ACC112 (cell line): ENCODE results near the gene DIAPH3.

Source experiments
- H2AFZ ChIP-seq: fragments of 200-600 bp; sonication (generic); one replicate; pipeline ENCODE4 v1.6.0; 2017; ENCODE audit warnings: antibody characterized with exemption, low read length; ENCODE audit not compliant: unreplicated experiment
- H3K27ac ChIP-seq: fragments of 200-600 bp; sonication (generic); 2 replicates; pipeline ENCODE4 v1.5.1; 2014; ENCODE audit warnings: low read depth, mild to moderate bottlenecking, antibody characterized with exemption, low read length, moderate library complexity
- H3K27me3 ChIP-seq: fragments of 200-600 bp; sonication (generic); 2 replicates; pipeline ENCODE4 v1.6.1; 2014; ENCODE audit warnings: mild to moderate bottlenecking, antibody characterized with exemption, low read length, moderate library complexity, mixed read lengths; ENCODE audit not compliant: insufficient read depth
- H3K36me3 ChIP-seq: fragments of 200-600 bp; sonication (generic); 2 replicates; pipeline ENCODE4 v1.6.1; 2016; ENCODE audit warnings: mild to moderate bottlenecking, antibody characterized with exemption, low read length, moderate library complexity, mixed read lengths; ENCODE audit not compliant: insufficient read depth
- H3K4me1 ChIP-seq: fragments of 200-600 bp; sonication (generic); one replicate; pipeline ENCODE4 v1.6.1; 2016; ENCODE audit warnings: low read length, mixed read lengths; ENCODE audit not compliant: insufficient read depth, unreplicated experiment, control insufficient read depth
- H3K4me3 ChIP-seq: fragments of 200-600 bp; sonication (generic); 2 replicates; pipeline ENCODE4 v1.5.1; 2014; ENCODE audit warnings: mild to moderate bottlenecking, low read depth, low read length
- H3K79me2 ChIP-seq: fragments of 200-600 bp; sonication (generic); one replicate; pipeline ENCODE4 v1.6.0; 2016; ENCODE audit warnings: low read length; ENCODE audit not compliant: control insufficient read depth, unreplicated experiment, insufficient read depth

Gene DIAPH3

DNA sequence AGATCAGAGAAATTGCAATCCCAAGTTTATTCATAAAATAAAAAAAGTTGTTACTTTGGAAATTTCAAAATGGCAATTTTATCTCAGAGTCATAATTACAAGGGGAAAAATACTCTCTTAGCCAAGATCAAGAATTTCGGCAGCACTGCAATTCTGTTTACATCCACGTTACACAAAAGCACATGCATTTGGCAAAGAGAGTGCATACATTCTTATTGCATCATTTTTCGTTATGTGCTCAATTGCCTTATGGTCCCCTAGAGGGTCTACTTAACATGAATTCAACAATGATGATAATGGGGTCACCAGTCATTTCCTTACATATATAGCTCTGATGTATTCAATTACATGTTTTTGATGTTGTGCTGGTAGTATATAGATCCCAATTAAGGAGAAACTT lies 498.0 kb downstream of the DIAPH3 start:
- Histone ChIP-seq H3K4me3 (no peak overlapping the region), H3K27ac (no peak overlapping the region), H3K79me2 (no peaks in the 10 kb centered on the region), H3K4me1 (no peaks in the 10 kb centered on the region), H3K27me3 (no peaks in the 10 kb centered on the region), H2AFZ (no peak overlapping the region), H3K36me3 (no peaks in the 10 kb centered on the region)

DNA sequence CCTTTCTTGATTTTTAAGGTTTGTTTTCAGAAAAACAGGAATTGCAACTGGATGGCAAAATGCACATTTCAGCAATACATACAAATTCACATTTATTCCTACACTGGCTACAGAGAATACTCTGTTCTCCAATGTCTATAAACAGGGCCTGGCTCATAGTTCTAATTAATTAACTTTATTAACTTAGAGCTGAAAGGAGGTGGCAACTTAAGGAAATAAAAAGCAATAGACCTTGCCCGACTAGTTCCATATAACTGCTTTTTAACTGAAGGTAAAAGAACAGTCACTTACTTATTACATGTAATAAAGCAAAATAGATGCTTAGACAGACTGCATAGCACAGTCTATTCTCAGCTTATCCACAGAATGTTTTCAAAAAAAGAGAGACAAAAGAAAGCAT lies 498.5 kb downstream of the DIAPH3 start:
- Histone ChIP-seq H3K27me3 (no peaks in the 10 kb centered on the region), H2AFZ (no peak overlapping the region), H3K36me3 (no peaks in the 10 kb centered on the region), H3K27ac (no peak overlapping the region), H3K4me3 (no peak overlapping the region), H3K79me2 (no peaks in the 10 kb centered on the region), H3K4me1 (no peaks in the 10 kb centered on the region)

DNA sequence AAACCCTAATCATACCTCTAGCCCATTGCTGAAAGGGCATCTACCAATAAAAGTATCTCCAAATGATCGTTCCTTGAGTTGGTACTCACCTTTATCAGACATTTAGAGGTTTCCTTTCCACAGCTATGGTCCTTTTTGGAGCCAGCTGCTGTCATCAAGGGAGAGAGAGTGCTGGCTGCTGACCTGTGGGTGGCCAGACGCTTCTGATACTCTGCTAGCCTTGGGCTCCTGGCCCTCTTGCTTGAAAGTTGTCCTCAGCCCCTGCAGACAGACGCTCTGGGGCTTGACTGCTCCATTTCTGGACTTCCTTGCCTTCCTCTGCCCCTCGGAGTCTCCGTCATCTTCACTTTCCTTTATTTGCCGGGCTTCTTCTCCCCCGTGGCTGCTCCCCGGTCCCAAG lies 499.1 kb downstream of the DIAPH3 start:
- Histone ChIP-seq H3K4me3 (no peak overlapping the region), H3K36me3 (no peaks in the 10 kb centered on the region), H3K79me2 (no peaks in the 10 kb centered on the region), H3K27ac (no peak overlapping the region), H3K27me3 (no peaks in the 10 kb centered on the region), H2AFZ (no peak overlapping the region), H3K4me1 (no peaks in the 10 kb centered on the region)

DNA sequence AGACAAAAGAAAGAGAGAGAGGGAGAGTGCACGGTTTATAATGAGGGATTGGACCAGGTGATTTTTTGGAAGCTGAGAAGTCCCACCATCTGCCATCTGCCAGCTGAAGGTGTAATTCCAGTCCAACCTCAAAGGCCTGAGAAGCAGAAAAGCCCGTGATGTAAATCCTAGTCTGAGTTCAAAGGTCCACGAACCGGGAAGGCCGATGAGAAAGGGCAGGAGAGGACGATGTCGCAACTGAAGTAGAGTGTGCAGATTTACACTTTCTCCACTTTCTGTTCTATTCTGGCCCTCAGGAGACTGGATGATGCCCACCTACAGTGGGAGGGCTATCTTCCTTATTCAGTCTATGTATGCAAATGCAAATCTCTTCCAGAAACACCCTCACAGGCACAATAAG lies 500.0 kb downstream of the DIAPH3 start:
- no peaks in the 10 kb centered on the region for H3K36me3 ChIP-seq
- no peaks in the 10 kb centered on the region for H3K4me1 ChIP-seq
- no peak overlapping the region for H2AFZ ChIP-seq
- H3K27ac ChIP-seq = no peak overlapping the region
- H3K27me3 ChIP-seq = no peaks in the 10 kb centered on the region
- no peaks in the 10 kb centered on the region for H3K79me2 ChIP-seq
- H3K4me3 ChIP-seq = no peak overlapping the region

DNA sequence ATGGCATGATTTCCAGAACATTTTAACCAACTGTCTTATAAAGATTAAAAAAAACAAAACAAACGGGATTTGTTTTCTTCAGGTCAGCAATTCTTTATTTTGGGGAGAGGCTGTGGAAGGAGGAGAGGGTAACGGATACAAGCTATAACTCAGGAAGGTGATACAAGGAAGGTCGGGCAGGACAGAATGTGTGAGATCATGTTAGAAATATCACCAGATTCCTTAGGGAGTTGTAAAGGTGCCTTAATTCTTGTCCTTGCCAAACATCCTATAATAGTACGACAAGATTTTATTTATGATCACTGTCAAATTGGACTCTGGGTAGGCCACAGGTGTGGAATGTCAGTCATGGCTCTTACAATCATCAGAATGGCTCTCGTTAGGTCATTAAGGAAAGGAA lies 503.1 kb downstream of the DIAPH3 start:
- Histone ChIP-seq H3K27me3 (no peaks in the 10 kb centered on the region), H3K4me1 (no peaks in the 10 kb centered on the region), H3K36me3 (no peaks in the 10 kb centered on the region), H3K79me2 (no peaks in the 10 kb centered on the region), H2AFZ (no peak overlapping the region), H3K4me3 (no peak overlapping the region), H3K27ac (no peak overlapping the region)

DNA sequence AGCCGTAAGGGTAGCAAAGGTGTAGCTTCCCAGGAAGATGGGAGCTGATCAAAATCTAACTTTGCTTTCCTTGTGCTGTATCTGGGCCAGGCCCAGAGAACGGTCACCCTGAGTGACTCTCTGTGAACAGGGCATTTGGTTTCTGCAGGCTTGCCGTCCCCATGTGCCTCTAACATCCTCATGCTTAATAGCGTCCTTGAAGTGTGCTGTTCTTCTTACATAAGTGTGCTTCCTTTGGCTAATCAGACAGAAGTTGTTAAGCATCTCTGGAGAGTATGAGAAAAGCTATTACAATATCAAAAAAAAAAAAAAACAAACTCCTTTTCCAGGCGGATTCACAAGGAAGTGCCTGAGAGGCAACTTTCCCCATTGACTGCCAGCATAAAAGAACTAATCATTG lies 503.7 kb downstream of the DIAPH3 start:
- Histone ChIP-seq H2AFZ (no peak overlapping the region), H3K36me3 (no peaks in the 10 kb centered on the region), H3K27ac (no peak overlapping the region), H3K4me1 (no peaks in the 10 kb centered on the region), H3K27me3 (no peaks in the 10 kb centered on the region), H3K4me3 (no peak overlapping the region), H3K79me2 (no peaks in the 10 kb centered on the region)

DNA sequence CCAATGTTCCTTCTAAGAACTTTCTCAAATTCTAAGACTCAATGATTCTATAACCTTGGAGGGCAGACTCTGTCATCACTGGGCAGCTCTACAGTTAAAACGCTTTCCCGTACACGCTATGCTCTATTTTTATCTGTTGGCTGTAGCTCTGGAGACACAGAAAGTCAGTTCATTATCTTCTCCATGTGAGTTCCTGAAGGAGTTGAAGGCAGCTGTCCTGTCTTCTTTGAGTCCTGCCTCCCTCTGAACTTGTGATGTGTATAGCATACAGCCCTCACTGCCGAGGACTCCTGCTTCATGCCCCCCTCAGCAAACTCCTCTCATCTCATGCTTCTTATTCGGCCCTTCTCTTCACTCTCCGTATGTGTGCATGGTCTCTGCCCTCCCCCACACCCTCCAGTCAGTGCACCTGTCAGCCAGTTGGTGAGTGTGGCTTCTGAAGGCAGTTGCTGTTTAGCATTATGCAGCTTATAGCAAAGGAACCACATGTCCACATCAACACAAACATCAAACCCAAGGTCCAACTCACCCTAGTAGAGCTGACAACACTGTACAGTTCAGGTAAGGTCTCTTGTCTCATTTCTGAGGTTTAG lies 504.9 kb downstream of the DIAPH3 start:
- no peaks in the 10 kb centered on the region; the same call in 1 of the 2 replicates for H3K27me3 ChIP-seq
- no peaks in the 10 kb centered on the region for H3K79me2 ChIP-seq
- H3K4me3 ChIP-seq = no peak overlapping the region
- no peaks in the 10 kb centered on the region for H3K4me1 ChIP-seq
- no peak overlapping the region for H2AFZ ChIP-seq
- no peaks in the 10 kb centered on the region for H3K36me3 ChIP-seq
- no peak overlapping the region for H3K27ac ChIP-seq

DNA sequence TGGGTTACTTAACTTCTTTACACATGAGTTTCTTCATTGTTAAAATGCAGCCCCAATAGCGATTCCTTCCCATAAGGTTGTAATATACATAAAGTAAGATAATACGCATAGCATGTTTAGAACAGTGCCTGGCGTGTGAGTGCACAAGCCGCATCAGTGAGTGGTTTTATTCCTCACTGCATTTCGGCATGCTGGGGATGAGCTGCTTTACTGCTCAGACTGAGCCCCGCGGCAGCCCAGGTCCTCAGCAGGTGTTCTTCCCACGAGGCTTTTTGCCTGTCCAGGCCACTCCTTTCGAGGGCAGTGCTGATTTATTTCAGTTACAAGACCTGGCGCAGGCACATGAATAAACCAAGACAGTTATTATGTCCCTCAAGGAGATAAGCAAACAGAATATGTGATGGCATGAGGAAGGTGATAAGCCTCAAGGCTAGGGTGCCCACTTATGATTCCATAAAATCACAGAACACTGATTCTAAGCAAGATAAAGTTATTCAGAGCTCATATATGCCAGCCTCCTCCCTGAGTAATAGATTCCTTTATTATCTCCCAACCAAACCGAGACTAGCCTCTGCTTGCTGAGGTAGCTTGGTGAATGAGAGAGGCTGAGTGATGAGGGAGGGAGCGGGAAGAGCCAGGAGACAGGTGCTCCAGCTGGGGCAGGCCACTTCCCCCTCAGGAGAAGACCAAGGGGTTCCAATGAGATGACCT lies 505.5 kb downstream of the DIAPH3 start:
- Histone ChIP-seq H3K4me3 (no peak overlapping the region), H3K4me1 (no peaks in the 10 kb centered on the region), H3K79me2 (no peaks in the 10 kb centered on the region), H3K27me3 (no peaks in the 10 kb centered on the region; the same call in 1 of the 2 replicates), H2AFZ (no peak overlapping the region), H3K36me3 (no peaks in the 10 kb centered on the region), H3K27ac (no peak overlapping the region)

DNA sequence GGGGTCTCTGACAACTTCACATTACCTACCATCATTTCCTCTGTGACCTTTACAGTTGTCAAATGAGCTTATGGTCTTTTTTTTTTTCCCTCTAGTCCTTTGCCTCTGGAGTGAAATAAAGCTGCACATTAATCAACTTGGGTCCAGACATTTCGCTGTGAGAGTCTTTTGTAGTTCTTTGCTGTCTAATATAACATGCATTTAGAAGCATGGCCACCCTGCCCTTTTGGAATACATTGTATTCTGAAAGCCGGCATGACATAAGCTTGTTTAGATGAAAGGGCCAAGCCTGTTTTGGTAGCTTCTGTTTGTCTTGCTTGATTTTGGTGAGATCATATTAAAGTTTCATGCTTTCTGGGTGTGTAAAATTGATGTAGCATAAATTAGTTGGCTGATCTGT lies 509.8 kb downstream of the DIAPH3 start:
- H3K36me3 ChIP-seq = no peaks in the 10 kb centered on the region
- H3K79me2 ChIP-seq = no peaks in the 10 kb centered on the region
- no peak overlapping the region for H3K4me3 ChIP-seq
- H3K4me1 ChIP-seq = no peaks in the 10 kb centered on the region
- no peak overlapping the region for H2AFZ ChIP-seq
- H3K27me3 ChIP-seq = peaks cover 5% of the 10 kb centered on the region
- no peak overlapping the region for H3K27ac ChIP-seq

DNA sequence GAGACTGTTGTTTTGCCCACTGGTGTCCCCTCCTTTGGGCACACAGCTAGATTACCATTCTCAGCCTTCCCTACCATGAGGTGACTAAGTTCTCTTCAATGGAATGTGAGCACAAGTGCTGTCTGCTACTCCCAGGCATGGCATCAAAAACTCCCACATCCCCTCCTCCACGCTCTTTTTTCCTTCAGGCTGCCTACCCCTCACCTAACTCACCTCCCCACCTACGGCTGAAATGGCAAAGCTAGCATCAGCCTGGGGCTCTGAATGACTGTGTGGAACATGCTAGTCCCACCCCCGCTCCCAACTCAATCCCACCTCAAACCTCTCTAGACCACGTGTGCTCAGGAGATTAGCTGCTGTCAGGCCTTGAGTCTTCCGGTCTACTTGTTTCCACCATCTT lies 512.2 kb downstream of the DIAPH3 start:
- no peaks in the 10 kb centered on the region for H3K79me2 ChIP-seq
- H2AFZ ChIP-seq = no peak overlapping the region
- no peak overlapping the region for H3K27ac ChIP-seq
- H3K4me1 ChIP-seq = no peaks in the 10 kb centered on the region
- peaks cover 5% of the 10 kb centered on the region for H3K27me3 ChIP-seq
- no peak overlapping the region for H3K4me3 ChIP-seq
- H3K36me3 ChIP-seq = no peaks in the 10 kb centered on the region

DNA sequence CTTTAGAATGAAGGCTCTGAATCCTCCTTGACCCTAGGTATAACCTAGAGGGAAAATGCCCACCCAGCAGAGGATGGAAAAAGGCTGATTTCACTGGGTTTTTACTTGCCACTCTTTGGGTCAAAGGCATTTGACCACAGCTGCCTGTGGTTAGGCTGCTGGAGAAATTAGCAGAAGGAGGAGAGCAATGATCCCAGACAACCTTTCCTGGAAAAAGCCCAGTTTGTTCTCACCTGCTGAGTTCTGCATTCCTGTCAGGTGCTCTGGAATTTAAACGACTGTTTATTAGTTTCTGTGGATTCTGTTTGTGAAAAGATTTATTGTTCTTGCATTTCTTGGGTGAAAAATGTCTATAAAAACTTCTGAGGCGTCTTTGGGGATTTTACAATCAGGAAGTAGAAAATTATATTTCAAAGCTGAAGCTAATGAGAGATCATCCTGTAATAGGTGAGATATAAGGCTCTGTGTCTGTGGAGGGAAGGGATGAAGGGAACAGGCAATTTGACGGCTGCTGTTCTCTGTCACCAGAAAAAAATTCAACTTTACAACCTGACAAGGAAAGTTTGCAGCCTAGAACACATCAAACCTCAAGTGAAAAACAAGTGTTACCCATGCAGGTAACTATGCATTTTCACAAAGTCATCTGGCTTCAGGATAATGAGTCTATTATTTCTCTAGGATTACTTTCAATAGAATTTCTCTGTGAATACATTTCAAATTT lies 519.7 kb downstream of the DIAPH3 start:
- H3K27ac ChIP-seq = no peak overlapping the region
- no peaks in the 10 kb centered on the region for H3K4me1 ChIP-seq
- no peak overlapping the region for H3K4me3 ChIP-seq

More for the DNA sequence above, 519.7 kb downstream of the DIAPH3 start:
- H3K27me3 ChIP-seq = 0 out of 2 replicates have a peak, but pooled peaks cover 20% of the 10 kb centered on the region
- H3K36me3 ChIP-seq = no peaks in the 10 kb centered on the region
- no peak overlapping the region for H2AFZ ChIP-seq
- no peaks in the 10 kb centered on the region for H3K79me2 ChIP-seq
